Measurements from ENCODE around the gene VCAN.

DNA sequence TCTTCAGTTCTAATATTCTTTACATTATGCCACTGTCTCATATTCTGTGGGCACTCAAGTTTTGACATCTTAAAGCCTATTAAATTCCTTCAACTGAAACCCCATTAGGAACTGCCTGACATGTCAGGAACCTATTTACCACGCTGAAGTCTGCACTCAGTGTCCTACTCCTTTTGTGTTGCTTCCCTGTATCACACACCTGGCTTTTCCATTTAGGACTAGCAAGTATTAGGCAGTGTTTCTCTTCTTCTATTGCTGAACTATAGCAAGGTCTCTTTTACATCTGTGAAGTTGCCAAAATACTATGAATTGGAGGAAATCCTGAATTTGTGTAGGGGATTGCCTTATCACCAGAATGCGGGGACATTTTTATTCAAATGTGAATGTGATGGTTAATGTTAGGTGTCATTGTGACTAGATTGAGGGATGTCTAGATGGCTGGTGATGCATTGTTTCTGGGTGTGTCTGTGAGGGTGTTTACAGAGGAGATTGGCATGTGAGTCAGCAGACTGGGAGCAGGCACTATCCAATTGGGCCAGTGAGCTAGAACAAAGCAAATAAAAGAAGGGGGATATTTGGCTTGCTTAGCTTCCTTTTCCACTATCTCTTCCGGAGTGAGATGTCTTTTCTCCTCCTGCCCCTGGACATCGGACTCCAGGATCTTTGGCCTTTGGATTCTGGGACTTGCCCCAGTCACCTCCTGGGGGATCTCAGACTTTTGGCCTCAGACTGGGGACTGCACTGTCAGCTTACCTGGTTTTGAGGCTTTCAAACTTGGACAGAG, 21.2 kb upstream of the VCAN start:
- TF ChIP-seq CTCF (IDR thresholded peaks at IDR 0.05) = no peak
- no peak for TF ChIP-seq EP300 (IDR thresholded peaks at IDR 0.05)
- TF ChIP-seq POLR2AphosphoS5 (IDR thresholded peaks at IDR 0.05) = no peak
